Measurements from ENCODE around the gene LAMA5.

Gene LAMA5

DNA sequence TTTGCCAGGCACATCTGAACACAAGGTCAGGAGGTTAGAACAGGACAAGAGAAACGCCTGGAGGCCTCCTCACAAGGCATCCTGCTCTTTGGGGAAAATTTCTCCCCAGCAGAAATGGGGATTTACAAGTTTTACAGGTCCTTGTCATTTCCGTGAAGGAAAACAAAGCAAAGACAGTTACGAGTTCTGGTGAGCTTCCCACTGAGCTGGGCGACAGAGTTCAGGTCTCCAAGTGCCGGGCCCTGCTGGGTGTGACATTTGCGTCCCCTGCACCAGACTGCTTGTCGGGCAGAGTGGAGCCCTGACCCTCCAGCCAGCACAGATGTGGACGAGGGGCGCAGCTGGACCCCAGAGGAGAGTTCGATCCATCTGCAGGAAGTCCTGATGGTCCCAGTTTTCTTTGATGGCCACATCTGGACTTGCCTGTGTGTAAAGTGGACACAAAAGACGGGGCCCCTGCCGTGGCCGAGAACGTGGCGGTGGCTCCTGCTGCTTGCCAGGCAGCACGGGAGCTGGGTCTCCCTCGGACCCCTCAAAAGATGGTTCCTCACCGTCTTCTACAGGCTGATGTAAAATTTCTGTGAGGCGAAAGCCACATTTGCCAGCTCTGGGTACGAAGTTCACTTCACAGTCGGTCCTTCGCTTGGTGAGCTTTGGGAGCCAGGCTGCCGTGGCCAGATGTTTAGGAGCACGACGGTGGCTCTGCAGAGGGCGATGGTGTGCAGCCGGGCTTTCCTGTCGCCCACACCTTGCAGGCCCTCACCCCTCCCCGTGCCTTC is 69.5 kb downstream of the LAMA5 start:
- no peak for DNase-seq

DNA sequence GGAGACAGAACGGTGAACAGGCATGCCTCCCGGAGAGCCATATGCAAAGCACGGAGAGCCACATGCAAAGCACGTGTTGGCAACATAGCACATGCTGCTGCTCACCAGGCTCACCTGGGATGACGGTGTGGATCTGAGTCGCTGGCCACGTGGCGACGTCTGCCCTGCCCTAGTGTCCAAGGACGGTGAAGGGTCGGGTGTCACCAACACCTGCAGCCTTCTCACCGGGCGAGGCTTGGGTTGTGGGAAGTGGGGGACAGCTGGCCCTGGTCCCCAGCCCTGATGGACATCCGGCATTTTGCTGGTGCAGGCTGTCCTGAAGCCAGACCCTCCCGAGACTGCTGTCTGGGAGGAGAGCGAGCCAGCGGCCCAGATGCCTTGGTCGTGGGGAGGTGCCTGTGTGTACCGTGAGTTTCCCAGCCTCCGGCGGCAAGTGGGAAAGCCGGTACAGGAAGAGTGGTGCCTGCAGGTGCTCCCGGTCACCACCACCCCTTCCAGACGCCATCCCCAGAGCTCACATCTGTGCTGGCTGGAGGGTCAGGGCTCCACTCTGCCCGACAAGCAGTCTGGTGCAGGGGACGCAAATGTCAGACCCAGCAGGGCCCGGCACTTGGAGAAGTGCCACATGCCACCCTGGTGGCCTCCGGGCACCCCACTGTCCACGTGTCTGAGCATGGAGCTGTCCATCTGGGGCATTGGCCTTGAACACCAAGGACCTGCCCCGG is 70.2 kb downstream of the LAMA5 start:
- DNase-seq = no peak

DNA sequence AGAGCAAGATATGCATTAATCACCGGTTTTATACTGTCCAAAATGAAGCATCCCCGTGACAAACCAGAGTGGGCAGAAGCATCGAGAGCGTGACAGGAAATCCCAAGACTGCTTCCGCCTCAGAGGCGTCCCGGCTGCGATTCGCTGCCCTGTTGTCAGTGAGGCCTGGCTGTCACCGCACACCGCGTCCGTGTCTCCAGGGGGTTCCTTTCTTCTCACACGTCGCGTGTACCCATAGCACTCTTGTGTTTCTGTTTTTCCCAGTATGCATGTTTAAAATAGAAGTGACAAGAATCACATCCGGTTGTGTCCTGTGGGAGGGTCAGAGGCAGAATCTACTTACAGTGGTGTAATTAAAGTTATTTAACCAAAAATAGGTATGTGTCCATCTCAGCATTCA is 72.6 kb downstream of the LAMA5 start:
- no peak for DNase-seq

DNA sequence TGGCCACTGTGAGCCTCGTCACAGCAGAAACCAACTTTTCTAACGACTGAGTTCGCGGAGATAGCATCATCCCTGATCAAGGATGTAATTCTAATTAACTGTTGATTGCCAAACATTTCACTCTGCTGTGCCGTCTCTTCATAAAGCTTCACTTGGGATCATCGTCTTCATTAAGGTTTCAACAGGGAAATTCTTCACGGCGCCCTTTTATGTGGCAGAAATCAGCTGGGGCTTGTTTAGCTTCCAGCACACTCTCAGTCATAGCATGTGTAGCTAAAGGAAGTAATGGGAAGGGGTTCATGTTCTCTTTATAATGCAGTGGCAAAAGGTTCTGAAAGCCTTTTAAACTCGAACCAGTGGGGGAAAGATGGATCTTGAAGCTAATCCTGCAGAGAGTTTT is 73.2 kb downstream of the LAMA5 start:
- no peak for DNase-seq

DNA sequence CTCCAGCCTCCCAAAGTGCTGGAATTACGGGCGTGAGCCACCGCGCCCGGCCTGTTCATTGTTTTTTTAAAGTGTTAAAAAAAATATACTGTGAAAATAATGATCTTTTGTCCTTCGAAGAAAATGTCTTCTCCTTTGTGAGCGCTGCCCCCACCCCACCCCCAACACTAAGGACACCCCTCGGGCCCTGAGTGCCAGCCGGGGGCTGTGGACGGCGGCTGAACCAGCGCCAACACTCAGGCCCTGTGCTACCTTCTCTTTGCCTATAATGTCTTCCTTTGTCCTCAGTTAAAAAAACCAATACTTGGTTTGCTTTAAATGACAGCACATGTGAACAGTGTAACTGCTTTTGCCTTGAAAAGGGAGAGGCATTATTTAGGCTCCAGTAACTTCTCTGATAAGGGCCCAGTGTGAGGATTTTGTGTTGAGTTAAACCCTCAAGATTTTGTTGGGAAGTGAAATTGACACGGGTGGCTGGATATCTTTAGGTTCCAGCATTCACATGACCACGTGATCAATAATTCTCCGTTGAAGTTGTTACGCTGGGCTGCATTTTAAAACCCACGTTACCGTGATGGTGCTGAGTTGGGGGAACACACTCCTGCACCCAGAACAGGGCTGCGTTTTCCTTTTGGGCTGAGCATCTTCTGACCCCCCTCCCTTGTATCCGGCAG is 73.9 kb downstream of the LAMA5 start:
- DNase-seq = no peak

DNA sequence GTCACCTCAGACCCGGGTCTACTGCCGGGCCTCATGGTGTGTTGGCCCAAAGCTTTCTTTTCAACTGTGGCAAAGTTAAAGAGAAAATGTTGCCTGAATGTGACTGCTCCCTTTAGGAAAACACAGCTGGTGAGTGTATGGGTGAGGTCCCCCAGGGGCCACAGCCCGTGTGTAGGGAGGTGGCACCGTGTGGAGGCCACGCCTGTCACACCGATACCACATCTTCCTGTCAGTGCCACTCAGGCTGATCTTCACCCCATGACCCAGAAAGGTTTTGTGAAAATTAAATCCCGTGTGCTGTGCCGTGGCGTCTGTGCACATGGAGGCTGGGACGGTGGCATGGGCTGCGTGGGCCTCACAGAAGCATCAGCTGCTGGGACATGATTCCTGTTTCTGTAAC is 75.0 kb downstream of the LAMA5 start:
- no peak for DNase-seq

DNA sequence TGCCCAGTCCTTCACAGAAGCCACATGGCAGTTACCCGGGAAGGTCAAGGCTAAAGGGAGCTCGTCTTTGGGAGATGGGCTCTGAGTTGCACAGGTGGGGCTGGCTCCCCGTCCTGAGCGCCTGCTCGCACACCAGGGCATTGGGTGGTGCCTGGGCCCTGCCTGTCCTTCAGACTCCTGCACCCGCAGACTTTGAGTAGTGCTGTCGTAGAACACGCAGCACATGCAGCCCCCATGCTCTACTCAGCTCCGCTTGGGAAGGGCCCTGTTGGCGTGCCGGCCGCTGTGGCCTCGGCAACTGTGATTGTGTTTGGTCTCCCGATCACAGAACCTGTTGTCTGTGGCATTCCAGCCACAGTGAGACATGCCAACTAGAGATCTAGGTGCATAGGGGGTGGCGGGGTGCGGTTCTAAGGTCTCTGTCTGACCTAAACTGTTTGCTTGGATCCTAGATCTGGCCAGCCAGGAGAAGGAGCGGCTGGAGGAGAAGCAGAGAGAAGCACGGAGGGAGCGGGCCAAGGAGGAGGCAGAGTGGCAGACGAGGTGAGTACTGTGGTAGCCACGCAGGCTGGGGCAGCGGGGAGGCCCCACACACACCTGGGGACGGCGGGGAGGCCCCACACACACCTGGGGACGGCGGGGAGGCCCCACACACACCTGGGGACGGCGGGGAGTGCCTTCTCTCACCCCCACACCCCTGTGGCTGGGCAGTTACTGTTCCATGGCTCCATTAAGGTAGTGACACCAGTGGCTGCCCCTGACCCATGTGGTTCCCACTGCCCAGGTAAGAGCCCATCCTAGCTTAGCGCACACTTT is 75.7 kb downstream of the LAMA5 start:
- DNase-seq = no peak

DNA sequence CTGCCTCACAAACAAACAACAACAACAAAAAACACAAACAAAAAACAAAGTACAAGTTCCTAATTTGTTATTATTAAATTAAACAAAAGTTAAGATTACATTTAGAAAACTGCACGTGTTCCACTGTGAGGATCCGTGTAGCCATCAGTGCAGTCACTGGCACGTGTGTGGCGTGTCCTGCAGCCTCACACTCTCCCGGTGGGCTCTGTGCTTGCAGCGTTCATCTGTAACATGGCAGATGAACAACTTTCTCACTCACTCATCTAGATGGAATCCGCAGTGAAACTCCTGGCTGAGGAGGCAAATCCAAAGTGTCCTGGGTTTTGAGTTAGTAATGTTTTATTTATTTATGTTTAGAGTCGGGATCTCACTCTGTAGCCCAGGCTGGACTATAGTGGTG is 77.2 kb downstream of the LAMA5 start:
- DNase-seq = no peak

DNA sequence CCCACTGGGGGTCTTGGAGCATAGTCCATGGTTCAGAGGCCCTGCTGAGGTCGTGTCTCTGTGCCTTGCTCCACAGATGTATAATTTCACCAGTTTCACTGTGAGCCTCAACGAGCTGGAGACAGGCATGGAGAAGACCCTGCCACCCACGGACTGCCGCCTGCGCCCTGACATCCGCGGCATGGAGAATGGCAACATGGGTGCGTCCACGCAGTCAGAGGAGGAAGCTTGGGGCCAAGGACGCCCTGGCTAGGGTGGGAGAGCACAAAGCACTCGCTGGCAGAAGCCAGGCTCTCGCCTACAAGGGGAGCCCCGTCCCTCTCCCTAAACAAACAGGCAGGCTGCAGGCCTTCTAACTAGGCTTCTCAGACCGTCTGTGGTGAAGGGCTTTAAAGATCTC is 78.0 kb downstream of the LAMA5 start:
- DNase-seq = no peak

DNA sequence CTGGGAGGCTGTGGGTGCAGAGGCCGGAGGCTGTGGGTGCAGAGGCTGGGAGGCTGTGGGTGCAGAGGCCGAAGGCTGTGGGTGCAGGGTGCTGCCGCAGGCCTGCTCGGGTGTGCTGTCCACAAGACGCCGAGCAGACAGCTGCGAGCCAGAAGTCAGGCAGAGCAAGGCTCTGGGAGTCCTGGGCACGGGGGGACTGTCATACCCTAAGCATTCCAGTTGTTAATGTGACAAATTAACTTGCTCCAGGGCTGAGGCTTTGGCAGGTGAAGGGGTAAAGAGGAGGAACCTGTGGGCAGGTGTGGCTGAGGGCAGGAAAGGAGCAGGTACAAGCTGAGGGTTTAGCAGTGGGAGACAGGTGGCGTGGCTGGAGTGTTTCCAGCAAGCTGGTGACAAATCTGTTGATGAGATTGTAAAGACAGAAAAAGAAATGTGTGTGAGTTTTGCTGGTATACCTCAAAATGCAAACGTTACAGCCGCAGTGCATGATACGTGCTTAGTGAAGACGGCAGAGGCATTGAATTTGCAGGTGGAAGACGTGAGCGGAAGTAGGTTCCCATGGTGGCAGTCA is 78.5 kb downstream of the LAMA5 start:
- DNase-seq = no peak

DNA sequence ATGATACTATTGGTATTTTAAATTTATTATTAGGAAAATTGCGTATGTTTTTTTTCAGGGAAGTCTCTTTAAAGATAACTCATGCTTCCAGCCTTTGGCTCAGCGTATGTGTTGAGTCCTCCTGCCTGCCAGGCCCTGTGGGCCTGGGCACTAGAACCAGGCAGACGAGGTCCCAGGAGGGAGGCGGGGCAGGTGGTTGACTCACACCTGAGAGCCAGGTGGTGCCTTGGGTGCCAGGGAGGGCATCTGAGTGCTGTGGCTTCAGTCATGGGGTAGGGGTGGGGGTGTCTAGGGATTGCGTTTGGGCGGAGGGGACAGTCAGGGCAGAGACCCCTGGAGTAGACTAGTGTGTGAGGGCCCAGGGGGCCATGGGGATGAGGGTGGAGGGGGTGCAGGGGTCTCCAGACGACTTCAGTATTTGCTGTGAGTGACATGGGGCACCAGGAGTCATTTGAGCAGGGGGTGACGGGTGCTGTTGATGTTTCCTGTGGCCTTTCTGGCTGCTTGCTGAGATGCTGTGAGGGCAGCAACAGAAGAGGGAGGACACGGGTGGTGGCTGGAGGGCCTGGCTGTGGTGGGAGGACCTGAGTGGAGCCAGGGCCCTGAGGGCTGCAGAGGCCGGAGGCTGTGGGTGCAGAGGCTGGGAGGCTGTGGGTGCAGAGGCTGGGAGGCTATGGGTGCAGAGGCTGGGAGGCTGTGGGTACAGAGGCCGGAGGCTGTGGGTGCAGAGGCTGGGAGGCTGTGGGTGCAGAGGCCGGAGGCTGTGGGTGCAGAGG is 79.2 kb downstream of the LAMA5 start:
- no peak for DNase-seq

DNA sequence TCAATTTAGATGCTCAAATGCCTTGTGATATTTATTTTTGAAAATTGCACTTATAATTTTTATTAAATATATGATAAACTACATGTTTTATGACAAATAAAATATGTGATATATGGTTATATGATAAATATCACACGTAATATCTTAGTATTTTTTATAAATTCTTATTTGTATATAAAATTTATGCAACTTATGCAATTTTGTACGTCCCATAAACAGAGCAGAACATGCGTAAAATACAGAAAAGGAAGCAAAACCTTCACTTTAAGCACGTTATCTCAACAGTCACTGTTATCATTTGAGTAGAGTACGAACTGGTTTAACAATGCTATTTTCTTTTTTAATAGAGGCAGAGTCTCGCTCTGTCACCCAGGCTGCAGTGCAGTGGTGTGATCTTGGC is 80.0 kb downstream of the LAMA5 start:
- no peak for DNase-seq

DNA sequence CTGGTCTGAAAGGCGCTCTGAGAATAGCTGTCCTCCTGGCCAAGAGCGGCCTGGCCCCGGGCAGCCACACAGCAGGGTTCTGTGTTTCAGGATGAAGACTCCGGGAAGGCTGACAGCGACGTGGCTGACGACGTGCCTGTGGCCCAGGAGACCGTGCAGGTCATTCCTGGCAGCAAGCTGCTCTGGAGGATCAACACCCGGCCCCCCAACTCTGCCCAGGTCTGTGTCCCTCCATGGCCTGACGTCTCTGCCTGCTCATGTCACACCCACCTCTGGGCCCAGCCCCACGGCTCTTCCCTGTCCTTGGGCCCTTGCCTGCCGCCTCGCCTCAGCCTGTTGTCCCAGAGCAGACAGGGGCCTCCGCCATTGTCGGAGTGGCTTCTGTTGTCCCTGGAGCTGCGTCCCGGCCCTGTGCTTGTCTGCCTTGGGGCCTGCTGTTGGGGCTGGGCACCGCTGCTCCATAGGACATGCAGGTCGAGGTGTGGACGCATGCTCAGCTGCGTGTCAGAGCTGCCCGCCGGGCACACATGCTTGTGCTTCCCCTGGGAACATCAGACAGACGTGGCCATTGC is 80.5 kb downstream of the LAMA5 start:
- no peak for DNase-seq

DNA sequence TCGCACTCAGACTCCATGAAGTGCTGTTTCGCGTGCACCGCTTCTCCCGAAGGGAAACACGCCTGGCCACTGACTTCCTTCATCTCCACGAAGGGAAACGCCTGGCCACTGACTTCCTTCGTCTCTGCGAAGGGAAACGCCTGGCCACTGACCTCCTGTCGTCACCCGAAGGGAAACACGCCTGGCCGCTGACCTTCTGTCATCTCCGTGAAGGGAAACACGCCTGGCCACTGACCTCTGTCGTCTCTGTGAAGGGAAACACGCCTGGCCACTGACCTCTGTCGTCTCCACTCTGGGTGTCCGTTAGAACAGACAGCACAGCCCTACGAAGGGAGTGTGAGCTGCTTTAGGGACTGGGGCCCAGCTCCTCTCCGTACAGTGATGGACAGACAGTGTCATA is 81.4 kb downstream of the LAMA5 start:
- DNase-seq = no peak

DNA sequence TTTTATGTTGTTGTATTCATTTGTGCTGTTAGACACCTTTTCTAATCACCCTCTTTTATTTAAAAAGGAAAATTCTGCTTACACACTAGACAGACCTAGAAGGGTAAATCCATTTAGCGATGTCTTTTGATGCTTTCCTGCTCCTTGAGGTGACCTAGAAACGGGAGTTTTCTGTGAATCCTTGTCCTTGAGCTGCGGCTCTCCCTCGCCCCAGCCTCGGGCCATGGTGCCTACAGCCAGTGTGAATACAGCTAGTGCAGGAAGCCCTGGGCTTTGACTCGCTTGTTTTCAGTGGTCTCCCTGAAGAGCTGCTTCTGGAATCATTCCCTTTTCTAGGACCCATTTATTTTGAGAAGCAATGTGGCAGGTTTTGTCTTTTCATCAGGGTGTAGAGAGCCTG is 82.0 kb downstream of the LAMA5 start:
- DNase-seq = no peak

DNA sequence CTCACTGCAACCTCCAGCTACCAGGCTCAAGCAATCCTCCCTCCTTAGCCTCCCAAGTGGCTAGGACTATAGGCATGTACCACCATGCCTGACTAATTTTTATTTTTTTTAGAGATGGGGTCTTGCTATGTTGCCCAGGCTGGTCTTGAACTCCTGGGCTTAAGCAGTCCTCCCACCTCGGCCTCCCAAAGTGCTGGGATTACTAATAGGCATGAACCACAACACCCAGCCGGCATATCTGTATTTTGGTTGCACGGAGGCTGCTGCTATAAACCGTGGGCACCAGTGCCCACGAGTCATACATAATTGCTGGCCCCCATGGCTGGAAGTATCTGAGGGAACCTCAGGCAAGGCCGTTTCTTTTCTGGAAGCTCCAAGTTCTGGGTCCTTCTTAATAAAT is 82.7 kb downstream of the LAMA5 start:
- no peak for DNase-seq

DNA sequence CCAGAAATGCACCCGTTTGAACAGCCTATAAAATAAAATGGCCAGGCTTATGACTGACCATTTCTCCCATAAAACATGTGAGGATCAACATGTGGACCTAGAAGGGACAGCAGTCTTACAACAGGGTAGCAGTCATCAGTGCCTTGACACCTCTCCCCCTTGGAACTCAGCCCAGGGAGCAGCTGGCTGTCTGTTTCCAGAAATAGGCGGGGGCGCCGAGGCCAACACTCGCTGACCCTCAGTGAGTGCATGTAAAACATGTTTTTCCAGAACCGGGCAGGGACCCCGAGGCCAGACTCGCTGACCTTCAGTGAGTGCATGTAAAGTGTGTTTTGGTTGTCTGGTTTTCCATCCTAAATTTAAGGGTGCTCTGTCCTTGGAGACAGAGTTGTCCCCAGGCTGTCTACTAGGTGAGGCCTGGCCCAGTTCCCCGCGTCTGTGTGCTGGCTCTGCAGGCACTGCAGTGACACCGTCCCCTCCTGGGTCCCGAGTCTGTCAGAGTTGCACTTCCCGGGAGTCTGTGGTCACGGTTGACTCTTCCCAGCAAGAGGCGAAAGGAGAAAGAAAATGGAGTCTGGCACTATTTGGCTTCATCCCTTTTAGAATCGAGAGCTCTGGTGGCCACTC is 84.1 kb downstream of the LAMA5 start:
- DNase-seq = no peak

DNA sequence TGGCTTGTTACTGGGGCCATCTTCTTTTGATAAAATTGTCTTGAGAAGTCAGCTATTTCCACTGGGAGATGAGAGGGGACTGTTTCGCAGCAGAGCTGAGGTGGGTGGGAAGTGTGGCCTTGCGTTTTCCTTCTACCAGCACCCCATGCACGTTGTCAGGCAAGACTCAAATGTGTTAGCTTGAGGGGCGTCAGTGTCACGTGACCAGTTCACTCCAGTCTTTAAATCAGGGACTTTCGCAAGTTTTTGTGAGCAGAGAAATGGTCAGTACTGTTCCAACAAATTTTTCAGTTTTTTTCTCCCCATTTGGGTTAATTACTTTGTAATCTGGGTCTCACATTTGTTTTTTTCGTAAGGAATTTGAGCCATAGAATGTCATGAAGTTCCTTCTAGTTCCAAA is 85.0 kb downstream of the LAMA5 start:
- no peak for DNase-seq

DNA sequence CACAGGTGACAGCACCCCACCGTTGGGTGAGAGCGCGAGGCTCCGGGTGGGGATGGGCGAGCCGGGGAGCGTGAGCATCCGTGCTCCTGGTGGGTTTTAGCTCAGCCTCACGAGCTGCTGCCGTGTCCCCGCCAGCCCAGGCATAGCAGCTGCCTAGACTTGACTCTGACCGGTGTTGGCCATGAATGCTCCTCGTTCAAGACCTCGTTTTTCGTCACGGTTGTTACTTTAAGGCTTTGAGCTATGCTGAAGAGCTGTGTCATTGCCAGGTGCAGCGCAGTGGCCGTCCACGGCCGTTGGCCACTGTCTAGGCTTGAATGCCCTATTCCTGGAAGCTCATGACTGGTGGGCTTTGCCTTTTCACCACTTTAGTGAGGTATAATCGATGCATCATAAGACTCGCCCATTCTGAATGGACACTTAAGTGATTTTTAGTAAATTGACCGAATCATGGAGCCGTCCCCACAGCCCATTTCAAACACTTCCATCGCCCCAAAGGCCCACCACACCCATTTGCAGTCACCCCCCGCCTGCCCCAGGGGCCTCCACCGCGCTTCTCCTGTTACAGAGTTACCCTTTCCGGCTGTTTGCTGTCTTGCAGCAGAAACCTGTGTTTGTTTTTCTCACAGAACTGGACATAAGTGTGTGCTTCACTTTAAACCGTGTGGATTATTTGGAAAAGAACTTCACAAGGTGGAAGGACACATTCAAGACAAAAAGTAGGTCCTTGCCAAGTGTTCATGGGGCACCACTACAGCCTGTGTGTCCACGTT is 85.8 kb downstream of the LAMA5 start:
- no peak for DNase-seq

DNA sequence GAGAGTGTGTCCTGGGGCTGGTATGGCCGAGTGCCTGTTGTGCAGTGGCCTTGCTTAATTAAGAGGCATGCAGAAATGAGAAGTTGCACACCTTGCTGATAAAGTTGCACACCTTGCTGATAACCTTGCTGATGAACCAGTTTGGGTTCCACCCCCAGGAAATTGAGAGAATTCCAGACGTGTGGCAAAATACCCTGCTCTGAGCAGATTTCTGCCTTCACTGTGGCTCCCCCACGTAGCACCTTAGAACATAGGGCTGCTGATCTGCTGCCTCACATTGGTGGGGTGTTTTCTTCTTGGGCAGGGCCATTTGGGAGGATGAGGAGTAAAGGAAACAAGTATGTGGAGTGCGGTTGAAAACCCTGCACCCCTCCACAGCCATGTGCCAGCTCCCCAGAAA is 86.8 kb downstream of the LAMA5 start:
- DNase-seq = no peak

All from stimulated activated naive CD4-positive, alpha-beta T cell treated with Interleukin-2 at 50 U/mL for 16 hours (primary cell).